Cerebellar cortex (tissue), 1 donor: ENCODE measurements around the gene ASCL1.
A peak's percentile ranks its signal among the peaks of the same experiment; 100 is the strongest.

Source experiments
- DNase-seq: peaks from one replicate; pipeline ENCODE4 v3.0.0-alpha.2; 2015; ENCODE audit warnings: low spot score

Gene ASCL1

GRCh38 chr12:102957339-102958050 lies at the start of gene ASCL1:
ASCL1 (plus strand) TSS chr12:102957674; CDS start chr12:102958245, 571 bp downstream.
- DNase-seq, result no peak

GRCh38 chr12:102907918-102908317 lies 49.6 kb upstream of the ASCL1 start:
- no peak for DNase-seq

GRCh38 chr12:102910137-102910536 lies 47.3 kb upstream of the ASCL1 start:
- DNase-seq, result no peak

- no peak for DNase-seq
Measured at GRCh38 chr12:102910792-102911191, 46.7 kb upstream of the ASCL1 start.

GRCh38 chr12:102911320-102911719 lies 46.2 kb upstream of the ASCL1 start:
- no peak for DNase-seq

- DNase-seq, result no peak
Measured at GRCh38 chr12:102912258-102912657, 45.2 kb upstream of the ASCL1 start.

- DNase-seq, result no peak
Measured at GRCh38 chr12:102913453-102914226, 43.8 kb upstream of the ASCL1 start.

GRCh38 chr12:102916252-102917025 lies 41.0 kb upstream of the ASCL1 start:
- no peak for DNase-seq

GRCh38 chr12:102917026-102917787 lies 40.3 kb upstream of the ASCL1 start, which contains the start of gene PAH:
PAH (minus strand) TSS chr12:102917244; CDS start chr12:102917130, 114 bp downstream.
- no peak for DNase-seq

GRCh38 chr12:102918840-102919239 lies 38.6 kb upstream of the ASCL1 start:
- DNase-seq, result no peak

GRCh38 chr12:102920271-102920670 lies 37.2 kb upstream of the ASCL1 start:
- DNase-seq, result no peak

- no peak for DNase-seq
Measured at GRCh38 chr12:102921240-102921639, 36.2 kb upstream of the ASCL1 start.

GRCh38 chr12:102927220-102927619 lies 30.3 kb upstream of the ASCL1 start:
- no peak for DNase-seq

- DNase-seq, result no peak
Measured at GRCh38 chr12:102933168-102933567, 24.3 kb upstream of the ASCL1 start.

- no peak for DNase-seq
Measured at GRCh38 chr12:102939059-102939458, 18.4 kb upstream of the ASCL1 start.

- DNase-seq, result no peak
Measured at GRCh38 chr12:102939670-102940222, 17.7 kb upstream of the ASCL1 start.

GRCh38 chr12:102946042-102946441 lies 11.4 kb upstream of the ASCL1 start:
- DNase-seq, result no peak

- peak; percentile 41 for DNase-seq
Measured at GRCh38 chr12:102948941-102949352, 8.5 kb upstream of the ASCL1 start.

- DNase-seq, result no peak
Measured at GRCh38 chr12:102950107-102950949, 7.1 kb upstream of the ASCL1 start.

- DNase-seq, result no peak
Measured at GRCh38 chr12:102950950-102951619, 6.4 kb upstream of the ASCL1 start.
